Measurements from ENCODE around the gene MKRN1. TPM values are rescaled to one million over a fixed set of nuclear protein-coding genes. Genes with fewer than 3 reads are reported as not detected.

Gene MKRN1
- 53.4 to 72.5 TPM (median 55.7 TPM) in 5 replicates for total RNA-seq (2022; extraction: Qiagen RNA extraction; ENCODE audit: low read depth)

DNA sequence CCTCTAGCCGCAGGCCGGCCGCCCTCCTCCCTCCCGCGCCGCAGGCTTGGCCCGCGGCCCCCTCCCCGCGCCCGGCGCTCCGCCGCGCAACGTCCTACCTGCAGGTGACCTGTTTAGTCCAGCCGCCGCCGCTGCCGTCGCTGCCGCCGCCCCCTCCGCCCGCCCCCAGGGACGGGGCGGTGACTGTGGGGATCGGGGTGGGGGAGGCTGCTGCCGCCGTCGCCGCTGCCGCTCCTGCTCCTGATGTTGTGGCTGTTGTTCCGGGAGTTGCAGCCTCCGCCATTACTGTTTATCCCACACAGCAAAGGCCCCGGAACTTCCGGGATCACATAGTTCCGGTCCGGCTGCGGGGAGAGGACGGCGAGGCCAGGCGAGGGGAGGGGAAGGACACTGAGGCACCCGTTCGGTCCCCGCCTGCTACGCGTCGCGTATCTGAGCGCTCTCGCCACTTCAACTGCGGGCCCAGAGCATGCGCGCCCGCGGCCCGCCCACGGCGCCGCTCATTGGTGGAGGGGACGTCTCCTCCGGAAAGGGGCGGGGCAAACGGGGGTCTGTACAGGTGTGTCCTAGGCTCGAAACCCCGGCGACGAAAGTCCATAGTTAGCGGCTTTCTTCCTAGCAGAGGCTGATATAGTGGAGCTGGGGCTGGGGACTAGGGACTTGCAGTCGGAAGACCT, at the start of gene MKRN1:
MKRN1 (minus strand) TSS at position 444 of the 677 bp plus-strand sequence; CDS start at position 283, 161 bp downstream.

DNA sequence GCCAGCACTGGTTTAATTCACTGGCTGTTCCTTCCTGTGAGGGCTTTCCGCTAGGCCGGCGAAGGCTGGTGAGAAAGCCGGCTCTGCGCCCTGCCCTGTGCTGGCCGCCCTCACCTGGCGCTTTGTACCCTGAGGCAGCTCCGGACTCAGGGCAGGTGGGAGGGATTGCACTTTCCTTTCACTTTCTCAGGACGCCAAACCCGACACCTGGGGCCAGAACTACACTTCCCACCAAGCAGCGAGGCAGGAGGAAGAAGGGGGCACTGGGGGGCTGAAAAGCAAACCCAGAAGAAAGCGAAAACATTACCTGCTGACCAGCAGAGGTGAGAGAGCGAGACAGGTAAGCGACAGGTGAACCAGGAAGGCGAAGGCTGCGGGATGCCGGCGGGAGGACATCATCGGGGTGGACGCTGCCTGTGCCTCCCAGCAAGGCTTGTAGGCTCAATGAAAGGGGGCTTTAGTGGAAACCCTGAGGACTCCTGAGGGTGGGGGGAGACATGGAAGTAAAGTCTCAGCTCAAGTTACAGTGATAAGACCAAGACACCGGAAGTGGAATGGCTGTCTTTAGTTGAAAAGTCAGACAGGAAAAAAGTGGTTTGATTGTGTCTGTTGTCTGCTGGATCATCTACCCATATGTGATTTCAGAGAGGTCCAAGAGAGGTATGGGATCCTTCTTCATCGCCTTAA, 75.3 kb downstream of the MKRN1 start, which contains the start of gene RAB19:
RAB19 (plus strand) TSS at position 181 of the 687 bp plus-strand sequence. CDS start 3,589 bp downstream, outside the sequence.

Other genes with a start within 250 kb of the MKRN1 start
- gene SLC37A3, start 81.0 kb downstream of the MKRN1 start, total RNA-seq (2022; extraction: Qiagen RNA extraction; ENCODE audit: low read depth): 24.2 to 32.5 TPM (median 30.2 TPM) in 5 replicates
- not detected in 5 replicates for gene RAB19, start 75.4 kb downstream of the MKRN1 start, total RNA-seq (2022; extraction: Qiagen RNA extraction; ENCODE audit: low read depth)
- 0.41 to 0.80 TPM (median 0.63 TPM) in 5 replicates for gene DENND2A, start 161.3 kb upstream of the MKRN1 start, total RNA-seq (2022; extraction: Qiagen RNA extraction; ENCODE audit: low read depth)
- 13.3 to 21.6 TPM (median 19.8 TPM) in 5 replicates for gene ADCK2, start 193.4 kb upstream of the MKRN1 start, total RNA-seq (2022; extraction: Qiagen RNA extraction; ENCODE audit: low read depth)
- 321 to 393 TPM (median 346 TPM) in 5 replicates for gene NDUFB2, start 217.2 kb upstream of the MKRN1 start, total RNA-seq (2022; extraction: Qiagen RNA extraction; ENCODE audit: low read depth)

Data from A549 treated with ZK216348 at 1 μM for 4 hours (cell line).